ENCODE results near the gene LMAN1. TPM values are rescaled to one million over a fixed set of nuclear protein-coding genes. Genes with fewer than 3 reads are reported as not detected.

Gene LMAN1
- total and polyA plus RNA-seq, 2 of the 13 experiments (the other 11 are each of a cell fraction or from before 2014, with no cell fraction given) = 127 to 131 TPM

- TF ChIP-seq ZNF354B (CRISPR knock-in tag; IDR thresholded peaks at IDR 0.05) (no peak), ZNF441 (CRISPR knock-in tag; IDR thresholded peaks at IDR 0.05; ENCODE audit: borderline replicate concordance) (no peak)
These were observed 72.7 kb downstream of the LMAN1 start (continued) for GRCh38 chr18:59286341-59286740.

GRCh38 chr18:59282341-59282740, 76.7 kb downstream of the LMAN1 start:
- in situ Hi-C loops (cut with HindIII; ENCODE audit: extremely low pct_ligation_motif_present, low pct_unique_long_range_greater_than_20kb) = no loop called here
- whole genome bisulfite sequencing (ENCODE audit: low lambda C conversion rate) = 40% methylated on average over 11 of the region's 11 CpGs
- H3K4me2 ChIP-seq (ENCODE audit: low read depth, low read length) = no peak overlapping the region
- H3K9ac ChIP-seq (ENCODE audit: insufficient read depth, low read depth, low read length) = no peak overlapping the region
- H3K79me2 ChIP-seq (ENCODE audit: insufficient read depth, low read length) = no peaks in the 10 kb centered on the region
- no peak overlapping the region for H2AFZ ChIP-seq (ENCODE audit: low read length)
- no peak overlapping the region for H3K4me3 ChIP-seq (replicated peaks in 1 of 3; ENCODE audit: insufficient read depth in 1 of 3, low read depth in 2 of 3, low read length in 3 of 3)
- ChIA-PET CTCF (ENCODE audit: low intra/inter-chr PET ratio, low total read pairs) (no interaction called here), POLR2A (no interaction called here)
- DNase-seq (ENCODE audit: low spot score) (no peak), ATAC-seq (no peak), FAIRE-seq (no peak)
- H3K4me1 ChIP-seq (ENCODE audit: insufficient read depth, low read length) = no peaks in the 10 kb centered on the region
- no peak for TF ChIP-seq ZFYVE20 (CRISPR knock-in tag; IDR thresholded peaks at IDR 0.05; ENCODE audit: borderline replicate concordance, low read depth)
- no peak for TF ChIP-seq RNF219 (CRISPR knock-in tag; IDR thresholded peaks at IDR 0.05)
- TF ChIP-seq IKZF5 (CRISPR knock-in tag; IDR thresholded peaks at IDR 0.05) = no peak
- no peak for TF ChIP-seq ZNF430 (CRISPR knock-in tag; IDR thresholded peaks at IDR 0.05)
- TF ChIP-seq ZBTB1 (CRISPR knock-in tag; IDR thresholded peaks at IDR 0.05; ENCODE audit: borderline replicate concordance) = no peak
- TF ChIP-seq ZNF136 (CRISPR knock-in tag; IDR thresholded peaks at IDR 0.05; ENCODE audit: low read depth) = no peak
- no peaks in the 10 kb centered on the region for H3K9me3 ChIP-seq (ENCODE audit: low read length)
- no peak overlapping the region for H3K27ac ChIP-seq (ENCODE audit: extremely low read length, insufficient read depth, low read length)
- no peaks in the 10 kb centered on the region for H4K20me1 ChIP-seq (ENCODE audit: insufficient read depth, low read length)
- BruUV-seq (replicated peaks) = no TSS peak
- H3K36me3 ChIP-seq (replicated peaks in 1 of 2; ENCODE audit: control insufficient read depth in 1 of 2, insufficient read depth in 2 of 2, low read length in 2 of 2) = no peaks in the 10 kb centered on the region
- peaks cover under 1 to 55% of the 10 kb centered on the region in 2 experiments; a peak in 4 of 5 replicates for H3K27me3 ChIP-seq (ENCODE audit: control insufficient read depth in 1 of 2, insufficient read depth in 2 of 2, low read length in 2 of 2)
- intact Hi-C loops (cut with micrococcal nuclease; ENCODE audit: unreplicated experiment) = no loop called here
